Measurements from ENCODE around the gene MBP.

Gene MBP

GRCh38 chr18:77016936-77017335, 115.6 kb downstream of the MBP start:
- DNase-seq = no peak

GRCh38 chr18:77015771-77016710, 116.5 kb downstream of the MBP start:
- no peak for DNase-seq

GRCh38 chr18:77015169-77015568, 117.4 kb downstream of the MBP start:
- DNase-seq = no peak

GRCh38 chr18:77014538-77014937, 118.0 kb downstream of the MBP start:
- DNase-seq = no peak

- no peak for DNase-seq
Observed at GRCh38 chr18:77013811-77014521, 118.6 kb downstream of the MBP start.

- DNase-seq = no peak
Observed at GRCh38 chr18:77012806-77013541, 119.6 kb downstream of the MBP start.

GRCh38 chr18:77012120-77012519, 120.5 kb downstream of the MBP start:
- no peak for DNase-seq

GRCh38 chr18:77009675-77010074, 122.9 kb downstream of the MBP start:
- no peak for DNase-seq

GRCh38 chr18:77008576-77009315, 123.8 kb downstream of the MBP start:
- no peak for DNase-seq

- no peak for DNase-seq
Observed at GRCh38 chr18:77008006-77008405, 124.6 kb downstream of the MBP start.

- no peak for DNase-seq
Observed at GRCh38 chr18:77007251-77007650, 125.3 kb downstream of the MBP start.

- DNase-seq = no peak
Observed at GRCh38 chr18:77006305-77007175, 126.0 kb downstream of the MBP start.

- DNase-seq = no peak
Observed at GRCh38 chr18:77005651-77006195, 126.9 kb downstream of the MBP start.

- no peak for DNase-seq
Observed at GRCh38 chr18:77004555-77005380, 127.8 kb downstream of the MBP start.

GRCh38 chr18:77003316-77003715, 129.3 kb downstream of the MBP start:
- DNase-seq = no peak

GRCh38 chr18:77002496-77002895, 130.1 kb downstream of the MBP start:
- DNase-seq = no peak

GRCh38 chr18:77001979-77002378, 130.6 kb downstream of the MBP start:
- no peak for DNase-seq

- no peak for DNase-seq
Observed at GRCh38 chr18:77001041-77001440, 131.5 kb downstream of the MBP start.

- peak; percentile 5 for DNase-seq
Observed at GRCh38 chr18:77000527-77000926, 132.1 kb downstream of the MBP start.

- no peak for DNase-seq
Observed at GRCh38 chr18:76999077-76999476, 133.5 kb downstream of the MBP start.

Measured in NCI-H2227 treated with DMSO at 0.1 percent for 48 hours (cell line).